GM19238 (cell line): Measurements from ENCODE around the gene GAL3ST1.
"Not testable (repeated sequence)": the region's sequence is repeated elsewhere in the genome, so short reads cannot be mapped to it uniquely, and the experiment has no call there.

Source experiments
- DNase-seq: peaks from one replicate; pipeline ENCODE4 v3.0.0; 2011; ENCODE audit warnings: low spot score; ENCODE audit not compliant: insufficient read length

GAL3ST1 gene

GRCh38 chr22:30574095-30574981 lies at the start of gene GAL3ST1:
GAL3ST1 (minus strand) TSS chr22:30574665; CDS start chr22:30557392, 17,273 bp downstream.
- no peak for DNase-seq

GRCh38 chr22:30619909-30620308 lies 45.4 kb upstream of the GAL3ST1 start:
- not testable (repeated sequence) for DNase-seq

GRCh38 chr22:30617819-30618218 lies 43.4 kb upstream of the GAL3ST1 start:
- no peak for DNase-seq

- DNase-seq: no peak
These were observed 41.1 kb upstream of the GAL3ST1 start for GRCh38 chr22:30615543-30615954.

- DNase-seq: no peak
These were observed 40.4 kb upstream of the GAL3ST1 start for GRCh38 chr22:30614879-30615278.

GRCh38 chr22:30614268-30614667 lies 39.8 kb upstream of the GAL3ST1 start:
- DNase-seq: no peak

- DNase-seq: no peak
These were observed 38.3 kb upstream of the GAL3ST1 start for GRCh38 chr22:30612789-30613188.

- DNase-seq: no peak
These were observed 36.7 kb upstream of the GAL3ST1 start for GRCh38 chr22:30611197-30611596.

- DNase-seq: no peak
These were observed 35.8 kb upstream of the GAL3ST1 start for GRCh38 chr22:30610299-30610698.

- DNase-seq: peak; percentile 63
These were observed 35.1 kb upstream of the GAL3ST1 start for GRCh38 chr22:30609260-30610185.

GRCh38 chr22:30607939-30608338 lies 33.5 kb upstream of the GAL3ST1 start:
- no peak for DNase-seq

GRCh38 chr22:30607300-30607930 lies 33.0 kb upstream of the GAL3ST1 start:
- DNase-seq: no peak

- DNase-seq: peak; percentile 66
These were observed 32.2 kb upstream of the GAL3ST1 start, which contains the start of gene TCN2 for GRCh38 chr22:30606455-30607299. TCN2 (plus strand) TSS chr22:30607174; CDS start chr22:30607332, 158 bp downstream.

GRCh38 chr22:30605449-30606110 lies 31.1 kb upstream of the GAL3ST1 start:
- no peak for DNase-seq

GRCh38 chr22:30604723-30605122 lies 30.3 kb upstream of the GAL3ST1 start:
- DNase-seq: no peak

GRCh38 chr22:30603801-30604200 lies 29.3 kb upstream of the GAL3ST1 start:
- no peak for DNase-seq

- no peak for DNase-seq
These were observed 27.6 kb upstream of the GAL3ST1 start for GRCh38 chr22:30602049-30602448.

- DNase-seq: no peak
These were observed 27.0 kb upstream of the GAL3ST1 start for GRCh38 chr22:30601464-30601863.

GRCh38 chr22:30600921-30601320 lies 26.5 kb upstream of the GAL3ST1 start:
- DNase-seq: no peak

GRCh38 chr22:30598986-30599385 lies 24.5 kb upstream of the GAL3ST1 start:
- DNase-seq: no peak
